OCI-LY7 (cell line): ENCODE measurements around the gene C6orf132. TPM values are rescaled to one million over a fixed set of nuclear protein-coding genes. Genes with fewer than 3 reads are reported as not detected.

Source experiments
- BruUV-seq: library from RNA; stranded (reverse); fragments of 400-500 nt; replicated peaks from 2 replicates; lab custom pipeline; 2021; lab: Mats Ljungman, UMichigan
- CTCF ChIA-PET: fragments of 300-600 bp; sonication (Branson Sonifier 250); formaldehyde crosslinking; loops from one replicate; lab custom pipeline; 2022; ENCODE audit warnings: antibody characterized with exemption; ENCODE audit not compliant: unreplicated experiment; lab: Charles Lee
- POLR2A ChIA-PET: fragments of 300-600 bp; sonication (Branson Sonifier 250); formaldehyde crosslinking; loops from one replicate; lab custom pipeline; 2022; ENCODE audit warnings: antibody characterized with exemption; lab: Charles Lee
- DNase-seq: peaks from one replicate; pipeline ENCODE4 v3.0.0-alpha.2; 2015; ENCODE audit warnings: low spot score
- H2AFZ ChIP-seq: fragments of 200-600 bp; sonication (generic), shearing (Covaris generic); 2 replicates; pipeline ENCODE4 v1.6.1; 2014; ENCODE audit warnings: mild to moderate bottlenecking, antibody characterized with exemption, low read length, moderate library complexity
- H3K27ac ChIP-seq: fragments of 200-600 bp; sonication (generic); 2 replicates; pipeline ENCODE4 v1.5.1; 2014; ENCODE audit warnings: mixed run types, low read depth, mild to moderate bottlenecking, moderate library complexity, low read length, inconsistent platforms; ENCODE audit not compliant: poor library complexity, severe bottlenecking
- H3K36me3 ChIP-seq: fragments of 200-600 bp; sonication (generic); 2 replicates; pipeline ENCODE4 v1.6.1; 2014; ENCODE audit warnings: mild to moderate bottlenecking, antibody characterized with exemption, low read length, moderate library complexity, mixed read lengths; ENCODE audit not compliant: insufficient read depth
- H3K4me1 ChIP-seq: fragments of 200-600 bp; sonication (generic); 2 replicates; pipeline ENCODE4 v1.5.1; 2014; ENCODE audit warnings: mild to moderate bottlenecking, low read length; ENCODE audit not compliant: insufficient read depth, poor library complexity, severe bottlenecking
- H3K4me2 ChIP-seq: fragments of 200-600 bp; sonication (generic); 2 replicates; pipeline ENCODE4 v1.6.1; 2014; ENCODE audit warnings: mild to moderate bottlenecking, low read length
- H3K4me3 ChIP-seq: fragments of 200-600 bp; sonication (generic); 2 replicates; pipeline ENCODE4 v1.5.1; 2014; ENCODE audit warnings: mild to moderate bottlenecking, low read depth, low read length; ENCODE audit not compliant: poor library complexity, severe bottlenecking
- H3K79me2 ChIP-seq: fragments of 200-600 bp; sonication (generic); 2 replicates; pipeline ENCODE4 v1.6.1; 2016; ENCODE audit warnings: low read depth, mild to moderate bottlenecking, low read length, moderate library complexity, mixed read lengths; ENCODE audit not compliant: insufficient read depth
- H3K9me2 ChIP-seq: fragments of 200-600 bp; sonication (generic); 2 replicates; pipeline ENCODE4 v1.6.1; 2016; ENCODE audit warnings: mild to moderate bottlenecking, low read length, mixed read lengths; ENCODE audit not compliant: insufficient read depth
- H3K9me3 ChIP-seq: fragments of 200-600 bp; sonication (generic); 2 replicates; pipeline ENCODE4 v1.6.1; 2014; ENCODE audit warnings: mild to moderate bottlenecking, mixed run types, low read length, mixed read lengths
- H4K20me1 ChIP-seq: fragments of 200-600 bp; sonication (generic); 2 replicates; pipeline ENCODE4 v1.6.1; 2014; ENCODE audit warnings: mild to moderate bottlenecking, antibody characterized with exemption, low read length, moderate library complexity, mixed read lengths; ENCODE audit not compliant: insufficient read depth
- CTCF ChIP-seq: fragments of 200-600 bp; sonication (generic); conservative IDR thresholded peaks from 2 replicates; pipeline ENCODE4 v1.5.1; 2014; ENCODE audit warnings: mild to moderate bottlenecking, antibody characterized with exemption, low read length, moderate library complexity, mixed read lengths
- EZH2phosphoT487 ChIP-seq: fragments of 200-600 bp; sonication (generic); IDR thresholded peaks from 2 replicates; pipeline ENCODE4 v1.6.1; 2018; ENCODE audit warnings: low read depth, borderline replicate concordance, mild to moderate bottlenecking, mixed run types, antibody characterized with exemption, low read length, moderate library complexity, mixed read lengths
- intact Hi-C: fragments of 100-400 bp; cut with micrococcal nuclease; formaldehyde crosslinking; loops from one replicate; pipeline ENCODE4 v1.10.0; 2022; ENCODE audit not compliant: unreplicated experiment
- total RNA-seq, 2 experiments: library from RNA; depleted of rRNA in 1 of 2; stranded (reverse); fragments of >200 nt in 1 of 2; shearing (Covaris generic) in 1 of 2; gene quantifications; 2 replicates each; pipeline ENCODE4 v1.2.3, GENCODE V29; 2014 to 2022

C6orf132 gene
- total RNA-seq, 2 experiments from 2014 or later = 0.03 TPM; not detected in 1

DNA sequence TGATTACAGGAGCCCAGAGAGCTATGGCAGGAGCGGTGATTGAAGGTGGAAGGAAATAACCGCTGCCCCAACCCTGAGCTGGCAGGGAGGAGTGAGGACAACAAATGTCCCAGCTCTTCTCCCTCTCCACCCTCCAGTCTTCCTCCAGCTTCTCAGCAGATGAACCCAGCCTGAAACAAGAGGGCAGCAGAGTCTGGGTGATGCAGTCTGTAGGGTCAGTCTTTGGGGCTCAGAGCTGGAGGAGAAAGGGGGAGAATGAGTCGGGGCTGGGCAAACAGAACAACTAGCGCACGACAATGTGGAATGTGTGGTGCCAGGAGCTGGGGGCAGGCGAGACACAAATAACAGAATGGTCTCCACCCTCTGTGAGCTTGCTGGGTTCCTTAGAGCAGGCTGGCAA is 26.2 kb upstream of the C6orf132 start:
- intact Hi-C loops = loop anchor here (10.0 kb wide), 1 partner anchor 564 kb away; no protein-coding TSS in a partner anchor

DNA sequence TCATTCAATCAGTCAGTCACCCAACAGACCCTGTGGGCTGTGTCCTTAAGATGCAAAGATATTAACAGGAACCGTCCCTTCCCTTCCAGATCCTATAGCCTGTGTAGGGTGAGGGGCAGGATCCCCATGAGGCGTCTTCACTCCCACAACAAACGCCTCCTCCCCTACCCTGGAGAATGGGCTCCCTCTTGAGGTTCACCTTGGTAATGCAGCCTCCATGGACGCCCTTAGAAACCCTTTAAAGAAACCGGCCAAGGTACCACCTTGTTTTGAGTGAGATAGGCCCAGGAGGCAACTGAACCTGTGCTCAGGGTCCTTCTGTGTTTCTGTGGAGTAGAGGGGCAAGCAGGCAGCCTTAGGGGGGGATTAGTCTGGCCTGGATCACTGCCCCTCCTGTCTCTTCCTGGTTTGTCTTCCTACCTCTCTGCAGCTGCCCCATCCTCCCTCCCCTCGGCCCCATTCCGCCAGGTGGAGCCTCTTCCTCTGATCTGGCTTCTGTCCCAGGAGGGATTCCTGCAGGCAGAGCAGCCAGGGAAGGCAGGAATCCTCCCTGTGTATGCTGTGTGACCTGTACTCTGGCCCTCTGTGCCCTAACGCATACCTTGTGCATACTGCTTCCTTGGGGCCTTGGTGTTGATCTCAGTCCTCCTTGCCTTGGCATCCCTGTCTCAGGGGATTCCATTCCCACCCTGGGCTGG is 24.2 kb upstream of the C6orf132 start:
- peak; percentile 77 for DNase-seq
- TF ChIP-seq CTCF = peak; percentile 91
- no peak for TF ChIP-seq EZH2phosphoT487
- Histone ChIP-seq H4K20me1 (no peaks in the 10 kb centered on the region), H3K9me3 (no peaks in the 10 kb centered on the region), H3K79me2 (no peaks in the 10 kb centered on the region), H3K36me3 (no peaks in the 10 kb centered on the region), H3K4me3 (no peak overlapping the region), H3K9me2 (no peaks in the 10 kb centered on the region), H2AFZ (no peak overlapping the region), H3K27ac (no peak overlapping the region), H3K4me1 (no peaks in the 10 kb centered on the region), H3K4me2 (no peak overlapping the region)
- BruUV-seq = no TSS peak
- CTCF ChIA-PET = no interaction called here
- intact Hi-C loops = loop anchor here (1.0 to 10.0 kb wide), 3 partner anchors 91 to 562 kb away; partner anchors contain the start of gene PRICKLE4
- POLR2A ChIA-PET = interaction anchor here (0.6 to 1.3 kb wide), 2 partner anchors 10 to 966 kb away, joined by 3 to 13 read pairs; partner anchors contain the start of gene TREML2

More for the DNA sequence above, 26.2 kb upstream of the C6orf132 start:
- POLR2A ChIA-PET = no interaction called here
- H3K27ac ChIP-seq = no peak overlapping the region
- BruUV-seq = no TSS peak
- TF ChIP-seq EZH2phosphoT487 (no peak), CTCF (no peak)
- no peaks in the 10 kb centered on the region for H3K9me3 ChIP-seq
- H3K4me1 ChIP-seq = no peaks in the 10 kb centered on the region
- H4K20me1 ChIP-seq = no peaks in the 10 kb centered on the region
- H3K4me3 ChIP-seq = no peak overlapping the region
- CTCF ChIA-PET = interaction anchor here (0.6 kb wide), 1 partner anchor 1309 kb away, joined by 7 read pairs; the partner anchor contains the start of gene TJAP1
- H3K36me3 ChIP-seq = no peaks in the 10 kb centered on the region
- no peak overlapping the region for H2AFZ ChIP-seq
- H3K9me2 ChIP-seq = no peaks in the 10 kb centered on the region
- H3K4me2 ChIP-seq = no peak overlapping the region
- DNase-seq = no peak
- no peaks in the 10 kb centered on the region for H3K79me2 ChIP-seq

DNA sequence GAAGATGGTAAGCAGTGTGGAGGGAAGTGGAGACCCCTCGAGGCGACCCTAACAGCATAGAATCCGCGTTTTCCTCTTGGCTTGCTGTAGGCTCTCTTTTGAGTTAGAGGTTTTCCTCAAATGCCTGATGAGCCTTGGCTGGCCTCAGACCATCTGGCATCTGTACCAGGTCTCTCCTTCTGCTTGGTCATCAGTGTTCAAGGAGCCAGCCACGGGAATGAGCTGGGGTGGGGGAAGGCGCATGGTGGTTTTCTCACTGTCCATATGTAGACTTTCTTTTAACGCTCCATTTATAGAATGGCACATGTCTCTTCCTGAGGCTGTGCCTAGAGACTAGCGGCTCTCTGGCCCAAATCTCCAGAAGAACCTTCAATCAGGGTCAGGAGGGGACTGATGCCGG is 22.6 kb upstream of the C6orf132 start:
- no peak for DNase-seq
- H3K4me2 ChIP-seq = no peak overlapping the region
- H3K9me2 ChIP-seq = no peaks in the 10 kb centered on the region
- no peaks in the 10 kb centered on the region for H3K36me3 ChIP-seq
- no peaks in the 10 kb centered on the region for H3K9me3 ChIP-seq
- H3K4me3 ChIP-seq = no peak overlapping the region
- TF ChIP-seq CTCF = no peak
- no peak for TF ChIP-seq EZH2phosphoT487
- ChIA-PET POLR2A (interaction anchor here (0.9 kb wide), 1 partner anchor 66 kb away, joined by 3 read pairs; no protein-coding TSS in a partner anchor), CTCF (no interaction called here)
- no peaks in the 10 kb centered on the region for H3K4me1 ChIP-seq
- no peak overlapping the region for H2AFZ ChIP-seq
- no peaks in the 10 kb centered on the region for H4K20me1 ChIP-seq
- H3K27ac ChIP-seq = no peak overlapping the region
- no TSS peak for BruUV-seq
- intact Hi-C loops = loop anchor here (10.0 kb wide), 1 partner anchor 560 kb away; no protein-coding TSS in a partner anchor
- no peaks in the 10 kb centered on the region for H3K79me2 ChIP-seq
